Gastrocnemius medialis (tissue), 4 donors: ENCODE measurements around the gene C11orf91. TPM values are rescaled to one million over a fixed set of nuclear protein-coding genes. Genes with fewer than 3 reads are reported as not detected.

Experiments used
- ATAC-seq, 2 donors: fragments of 150-250 bp; one replicate each; pipeline ENCODE4 v1.9.1; 2016
- DNase-seq, 2 donors: peaks; one replicate each; pipeline ENCODE4 v3.0.0-alpha.2; 2019
- H3K27ac ChIP-seq, 4 donors: fragments of 200-600 bp; sonication (generic); 1 replicate in 1 of 4; 2 replicates in 3 of 4; pipeline ENCODE4 v1.5.1; 2016 to 2018; ENCODE audit warnings: mild to moderate bottlenecking in 2 of 4, moderate library complexity in 1 of 4
- H3K27me3 ChIP-seq, 3 donors: fragments of 200-600 bp; sonication (generic) in 2 of 3; 1 replicate in 1 of 3; 2 replicates in 2 of 3; pipeline versions ENCODE4 v1.5.1 to v1.6.0; 2016 to 2019; ENCODE audit warnings: mild to moderate bottlenecking in 1 of 3, moderate library complexity in 1 of 3
- H3K36me3 ChIP-seq, 2 donors: fragments of 200-600 bp; sonication (generic) in 1 of 2; one replicate each; pipeline ENCODE4 v1.5.1; 2017 to 2018
- H3K4me1 ChIP-seq, 2 donors: fragments of 200-600 bp; sonication (generic) in 1 of 2; one replicate each; pipeline ENCODE4 v1.5.1; 2016 to 2017; ENCODE audit warnings: mild to moderate bottlenecking in 2 of 2
- H3K4me3 ChIP-seq, 4 donors: fragments of 200-600 bp; sonication (generic) in 3 of 4; 1 replicate in 1 of 4; 2 replicates in 3 of 4; pipeline ENCODE4 v1.5.1; 2016 to 2019; ENCODE audit warnings: mild to moderate bottlenecking in 2 of 4
- H3K9me3 ChIP-seq, 3 donors: fragments of 200-600 bp; sonication (generic) in 2 of 3; 1 replicate in 1 of 3; 2 replicates in 2 of 3; pipeline ENCODE4 v1.5.1; 2016 to 2019
- POLR2A ChIP-seq, 2 donors: fragments of 450-650 bp; IDR thresholded peaks; one replicate each; pipeline ENCODE4 v1.6.1; 2017; ENCODE audit warnings: antibody characterized with exemption in 2 of 2, mild to moderate bottlenecking in 2 of 2, moderate library complexity in 2 of 2
- in situ Hi-C, 4 donors: fragments of 200-750 bp; cut with MboI; loops; one replicate each; pipeline versions ENCODE4 v1.15.0 to v1.8.0; 2017; ENCODE audit warnings: low sequenced_read_pairs in 4 of 4
- intact Hi-C: fragments of 100-400 bp; cut with DNase I; formaldehyde crosslinking; loops from one replicate; pipeline ENCODE4 v1.15.1; 2023; ENCODE audit warnings: low total_unique reads
- total RNA-seq, 4 donors: library from RNA; depleted of rRNA; stranded (reverse); fragments of >200 nt; gene quantifications; one replicate each; pipeline versions ENCODE4 v1.1.0 to v1.2.3, GENCODE V29; 2016
- TF ChIP-seq, protein P1 (sequence below), 5 experiments: fragments of 450-650 bp in 3 of 5; fragments of 200-600 bp in 2 of 5; sonication (generic) in 2 of 5; IDR thresholded peaks in 4 of 5; conservative IDR thresholded peaks in 1 of 5; 1 replicate in 4 of 5; 2 replicates in 1 of 5; pipeline ENCODE4 v1.5.1; 2016 to 2019; ENCODE audit warnings: antibody characterized with exemption in 5 of 5, mild to moderate bottlenecking in 3 of 5, moderate library complexity in 3 of 5

The C11orf91 gene
- total RNA-seq: not detected

GRCh38 chr11:33700502-33701271, at the start of gene C11orf91:
TSS of gene C11orf91 (minus strand) at chr11:33700826. CDS start at chr11:33700740, 86 bp downstream.
- peak; percentile 47 to 56 for TF ChIP-seq POLR2A (IDR thresholded peaks at IDR 0.05)
- TF ChIP-seq, protein P1, sequence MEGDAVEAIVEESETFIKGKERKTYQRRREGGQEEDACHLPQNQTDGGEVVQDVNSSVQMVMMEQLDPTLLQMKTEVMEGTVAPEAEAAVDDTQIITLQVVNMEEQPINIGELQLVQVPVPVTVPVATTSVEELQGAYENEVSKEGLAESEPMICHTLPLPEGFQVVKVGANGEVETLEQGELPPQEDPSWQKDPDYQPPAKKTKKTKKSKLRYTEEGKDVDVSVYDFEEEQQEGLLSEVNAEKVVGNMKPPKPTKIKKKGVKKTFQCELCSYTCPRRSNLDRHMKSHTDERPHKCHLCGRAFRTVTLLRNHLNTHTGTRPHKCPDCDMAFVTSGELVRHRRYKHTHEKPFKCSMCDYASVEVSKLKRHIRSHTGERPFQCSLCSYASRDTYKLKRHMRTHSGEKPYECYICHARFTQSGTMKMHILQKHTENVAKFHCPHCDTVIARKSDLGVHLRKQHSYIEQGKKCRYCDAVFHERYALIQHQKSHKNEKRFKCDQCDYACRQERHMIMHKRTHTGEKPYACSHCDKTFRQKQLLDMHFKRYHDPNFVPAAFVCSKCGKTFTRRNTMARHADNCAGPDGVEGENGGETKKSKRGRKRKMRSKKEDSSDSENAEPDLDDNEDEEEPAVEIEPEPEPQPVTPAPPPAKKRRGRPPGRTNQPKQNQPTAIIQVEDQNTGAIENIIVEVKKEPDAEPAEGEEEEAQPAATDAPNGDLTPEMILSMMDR (IDR thresholded peaks at IDR 0.05 in 4 of 5, conservative IDR thresholded peaks at IDR 0.05 in 1 of 5): no peak
- DNase-seq (peak; percentile 89), ATAC-seq (peak; percentile 55 to 62)
- Histone ChIP-seq H3K27me3 (no peaks in the 10 kb centered on the region), H3K9me3 (no peaks in the 10 kb centered on the region), H3K4me1 (peaks cover 46 to 63% of the 10 kb centered on the region in 2 donors), H3K27ac (peak within 1 kb of the TSS; percentile 84 to 99 (median 85)), H3K36me3 (no peaks in the 10 kb centered on the region), H3K4me3 (peak within 1 kb of the TSS; percentile 55 to 60 (median 59))
- intact Hi-C loops (loop anchor here (2.0 to 10.0 kb wide), 4 partner anchors 36 to 734 kb away; partner anchors contain the start of genes CAT, CD59 and HIPK3), in situ Hi-C loops (no loop called here)

DNA sequence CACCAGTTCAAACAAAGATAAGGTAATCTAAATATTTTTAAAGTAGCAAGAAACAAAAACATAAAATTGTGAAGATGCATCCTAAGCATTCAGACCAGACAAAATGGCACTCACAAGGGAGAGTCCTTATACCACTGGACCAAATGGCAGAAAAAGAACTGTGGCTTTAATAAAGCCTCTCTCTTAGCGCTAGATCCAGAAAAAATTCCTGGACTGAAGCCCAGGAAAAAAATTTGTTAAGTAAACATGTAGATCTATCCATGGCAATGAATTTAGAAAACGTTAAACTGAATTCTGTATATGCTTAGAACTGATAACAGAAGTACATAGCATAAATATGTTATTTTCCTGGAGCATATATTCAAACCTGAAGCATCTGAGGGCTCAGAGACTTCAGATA, 47.4 kb upstream of the C11orf91 start:
- Histone ChIP-seq H3K36me3 (peaks cover 0 to 34% of the 10 kb centered on the region in 2 donors), H3K27ac (peak overlapping the region; percentile 37 to 62 (median 56)), H3K27me3 (no peaks in the 10 kb centered on the region), H3K9me3 (no peaks in the 10 kb centered on the region), H3K4me1 (peaks cover 36 to 39% of the 10 kb centered on the region in 2 donors), H3K4me3 (no peak overlapping the region)
- TF ChIP-seq POLR2A (IDR thresholded peaks at IDR 0.05): no peak
- TF ChIP-seq, protein P1 (IDR thresholded peaks at IDR 0.05 in 4 of 5, conservative IDR thresholded peaks at IDR 0.05 in 1 of 5): no peak
- intact Hi-C loops (no loop called here), in situ Hi-C loops (loop anchor here in 2 of 4 donors (10.0 kb wide), 3 partner anchors 203 to 383 kb away; no protein-coding TSS in a partner anchor)
- no peak for DNase-seq
- no peak for ATAC-seq

DNA sequence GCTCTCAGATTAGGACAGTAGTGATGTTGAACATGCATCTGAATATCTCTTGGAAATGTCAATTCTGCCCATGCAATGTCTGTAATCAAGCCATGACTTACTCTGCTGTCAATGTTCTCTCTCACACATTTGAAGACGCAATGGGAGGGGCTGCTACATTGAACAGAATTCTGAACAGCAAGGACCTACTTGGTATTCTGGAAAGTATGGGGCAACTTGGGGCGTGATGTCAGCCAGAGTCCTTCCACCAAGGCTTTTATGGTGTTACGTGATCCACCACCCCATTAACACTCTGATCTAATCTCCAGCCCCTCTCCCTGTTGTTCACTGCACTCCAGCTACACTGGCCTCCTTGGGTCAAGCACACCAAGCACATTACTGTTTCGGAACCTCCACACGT, 42.7 kb upstream of the C11orf91 start:
- Histone ChIP-seq H3K4me3 (no peak overlapping the region), H3K36me3 (peaks cover 0 to 8% of the 10 kb centered on the region in 2 donors), H3K4me1 (peaks cover 18 to 20% of the 10 kb centered on the region in 2 donors), H3K9me3 (no peaks in the 10 kb centered on the region), H3K27ac (peak overlapping the region; percentile 10 to 57 (median 46)), H3K27me3 (no peaks in the 10 kb centered on the region)
- DNase-seq (no peak), ATAC-seq (no peak)
- TF ChIP-seq, protein P1 (IDR thresholded peaks at IDR 0.05 in 4 of 5, conservative IDR thresholded peaks at IDR 0.05 in 1 of 5): no peak
- no peak for TF ChIP-seq POLR2A (IDR thresholded peaks at IDR 0.05)
- in situ Hi-C loops (loop anchor here in 2 of 4 donors (10.0 kb wide), 3 partner anchors 198 to 378 kb away; no protein-coding TSS in a partner anchor), intact Hi-C loops (loop anchor here (5.0 kb wide), 2 partner anchors 201 to 381 kb away; no protein-coding TSS in a partner anchor)

GRCh38 chr11:33742249-33742851, 41.7 kb upstream of the C11orf91 start:
- intact Hi-C loops: loop anchor here (5.0 kb wide), 2 partner anchors 200 to 380 kb away; no protein-coding TSS in a partner anchor

More at GRCh38 chr11:33742249-33742851, 41.7 kb upstream of the C11orf91 start:
- H3K4me3 ChIP-seq: no peak overlapping the region
- TF ChIP-seq, protein P1 (IDR thresholded peaks at IDR 0.05 in 4 of 5, conservative IDR thresholded peaks at IDR 0.05 in 1 of 5): peak in 4 of 5 experiments; percentile 47 to 72 (median 56)
- no peak for TF ChIP-seq POLR2A (IDR thresholded peaks at IDR 0.05)
- ATAC-seq: peak; percentile 50 to 74
- in situ Hi-C loops: loop anchor here in 2 of 4 donors (10.0 kb wide), 3 partner anchors 198 to 378 kb away; no protein-coding TSS in a partner anchor
- H3K36me3 ChIP-seq: peaks cover 0 to 8% of the 10 kb centered on the region in 2 donors
- H3K4me1 ChIP-seq: peaks cover 10 to 13% of the 10 kb centered on the region in 2 donors
- no peaks in the 10 kb centered on the region for H3K9me3 ChIP-seq
- no peak for DNase-seq
- H3K27me3 ChIP-seq: no peaks in the 10 kb centered on the region
- peak overlapping the region in 3 of 4 donors; percentile 1 to 57 (median 39) for H3K27ac ChIP-seq
